Esophagus muscularis mucosa (tissue), 4 donors: ENCODE data around the gene TESK2. TPM values are rescaled to one million over a fixed set of nuclear protein-coding genes. Genes with fewer than 3 reads are reported as not detected.
"Not testable (repeated sequence)": the region's sequence is repeated elsewhere in the genome, so short reads cannot be mapped to it uniquely, and the experiment has no call there.

Experiments used
- DNase-seq: peaks from one replicate; pipeline ENCODE4 v3.0.0-alpha.2; 2017; ENCODE audit errors: extremely low spot score
- H3K27ac ChIP-seq, 4 donors: fragments of 200-600 bp; sonication (generic); replicated peaks in 1 of 4; 1 replicate in 3 of 4; 2 replicates in 1 of 4; pipeline ENCODE4 v1.5.1; 2016 to 2019; ENCODE audit warnings: mild to moderate bottlenecking in 1 of 4
- H3K27me3 ChIP-seq, 4 donors: fragments of 200-600 bp; sonication (generic); one replicate each; pipeline versions ENCODE4 v1.5.1 to v1.6.0; 2016 to 2019
- H3K36me3 ChIP-seq, 4 donors: fragments of 200-600 bp; sonication (generic); one replicate each; pipeline ENCODE4 v1.5.1; 2016 to 2019
- H3K4me1 ChIP-seq, 4 donors: fragments of 200-600 bp; sonication (generic); one replicate each; pipeline ENCODE4 v1.5.1; 2016 to 2019
- H3K4me3 ChIP-seq, 4 donors: fragments of 200-600 bp; sonication (generic); 1 replicate in 2 of 4; 2 replicates in 2 of 4; pipeline ENCODE4 v1.5.1; 2016 to 2019; ENCODE audit warnings: mild to moderate bottlenecking in 4 of 4, moderate library complexity in 1 of 4
- H3K9me3 ChIP-seq, 4 donors: fragments of 200-600 bp; sonication (generic); 1 replicate in 3 of 4; 2 replicates in 1 of 4; pipeline ENCODE4 v1.5.1; 2016 to 2019
- CTCF ChIP-seq, 3 experiments: fragments of 200-600 bp in 2 of 3; fragments of 450-650 bp in 1 of 3; sonication (generic) in 2 of 3; IDR thresholded peaks; one replicate each; pipeline ENCODE4 v1.5.1; 2017 to 2019; ENCODE audit warnings: antibody characterized with exemption in 3 of 3, mild to moderate bottlenecking in 2 of 3, moderate library complexity in 1 of 3
- EP300 ChIP-seq: sonication (generic); formaldehyde crosslinking; IDR thresholded peaks from one replicate; pipeline ENCODE4 v1.6.1; 2017; ENCODE audit warnings: antibody characterized with exemption
- POLR2A ChIP-seq: fragments of 450-650 bp; IDR thresholded peaks from one replicate; pipeline ENCODE4 v1.6.1; 2017; ENCODE audit warnings: antibody characterized with exemption, moderate library complexity, mild to moderate bottlenecking, low read depth
- POLR2AphosphoS5 ChIP-seq, 2 donors: sonication (generic); formaldehyde crosslinking; IDR thresholded peaks; one replicate each; pipeline ENCODE4 v1.6.1; 2017; ENCODE audit warnings: antibody characterized with exemption in 2 of 2
- WGBS: methylation state at CpG from one replicate; pipeline ENCODE4 v1.1.5; 2018; 5-methylcytosine and 5-hydroxymethylcytosine counted together
- intact Hi-C: fragments of 100-400 bp; cut with DNase I; formaldehyde crosslinking; loops from one replicate; pipeline ENCODE4 v1.15.1; 2023
- total RNA-seq, 4 donors: library from RNA; depleted of rRNA; stranded (reverse); fragments of >200 nt; gene quantifications; one replicate each; pipeline versions ENCODE4 v1.1.0 to v1.2.1, GENCODE V29; 2016

The TESK2 gene
- total RNA-seq, 4 donors from 2014 or later: 3.3 to 6.5 (median 4.8) TPM

DNA sequence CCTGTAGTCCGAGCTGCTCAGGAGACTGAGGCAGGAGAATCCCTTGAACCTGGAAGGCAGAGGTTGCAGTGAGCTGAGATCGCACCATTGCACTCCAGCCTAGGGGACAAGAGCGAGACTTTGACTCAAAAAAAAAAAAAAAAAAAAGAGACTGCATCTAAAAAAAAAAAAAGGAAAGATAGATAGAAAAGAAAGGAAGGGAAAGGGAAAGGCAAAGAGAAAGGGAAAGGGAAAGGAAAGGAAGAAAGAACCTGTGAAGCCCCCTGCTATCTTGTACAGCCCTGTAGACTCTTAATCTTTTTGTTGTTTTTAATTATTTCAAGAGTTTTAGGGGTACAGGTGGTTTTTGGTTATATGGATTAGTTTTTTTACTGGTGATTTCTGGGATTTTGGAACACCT, 104.7 kb downstream of the TESK2 start:
- Histone ChIP-seq H3K36me3 (no peaks in the 10 kb centered on the region), H3K4me1 (no peaks in the 10 kb centered on the region), H3K9me3 (no peaks in the 10 kb centered on the region), H3K4me3 (no peak overlapping the region), H3K27me3 (no peaks in the 10 kb centered on the region), H3K27ac (no peak overlapping the region)
- intact Hi-C loops: no loop called here
- DNase-seq: no peak
- TF ChIP-seq CTCF (IDR thresholded peaks at IDR 0.05) (no peak), POLR2AphosphoS5 (IDR thresholded peaks at IDR 0.05) (no peak), POLR2A (no peak), EP300 (no peak)
- WGBS: 100% methylated on average over 3 of the region's 3 CpGs

- Histone ChIP-seq H3K27me3 (no peaks in the 10 kb centered on the region), H3K9me3 (no peaks in the 10 kb centered on the region), H3K27ac (no peak overlapping the region), H3K4me1 (no peaks in the 10 kb centered on the region), H3K36me3 (no peaks in the 10 kb centered on the region), H3K4me3 (no peak overlapping the region)
- TF ChIP-seq POLR2A: no peak
- TF ChIP-seq EP300: no peak
- no peak for TF ChIP-seq POLR2AphosphoS5 (IDR thresholded peaks at IDR 0.05)
- TF ChIP-seq CTCF (IDR thresholded peaks at IDR 0.05): no peak
- 83% methylated on average over 3 of the region's 3 CpGs for WGBS
- intact Hi-C loops: no loop called here
- no peak for DNase-seq
Measured at GRCh38 chr1:45385302-45385701, 105.7 kb downstream of the TESK2 start.

GRCh38 chr1:45384213-45384612, 106.8 kb downstream of the TESK2 start:
- WGBS: 92% methylated on average over 4 of the region's 4 CpGs
- H3K4me1 ChIP-seq, H3K36me3 ChIP-seq, H3K27ac ChIP-seq, intact Hi-C loops, H3K27me3 ChIP-seq, H3K4me3 ChIP-seq, H3K9me3 ChIP-seq, DNase-seq: not testable (repeated sequence)

- Histone ChIP-seq H3K4me3 (no peak overlapping the region), H3K4me1 (no peaks in the 10 kb centered on the region), H3K27ac (no peak overlapping the region), H3K27me3 (no peaks in the 10 kb centered on the region), H3K36me3 (no peaks in the 10 kb centered on the region), H3K9me3 (no peaks in the 10 kb centered on the region)
- no peak for TF ChIP-seq POLR2AphosphoS5 (IDR thresholded peaks at IDR 0.05)
- DNase-seq: no peak
- WGBS: 52% methylated on average over 1 of the region's 1 CpG
- intact Hi-C loops: no loop called here
Measured at GRCh38 chr1:45383191-45383590, 107.8 kb downstream of the TESK2 start.

- intact Hi-C loops: no loop called here
- no peak for DNase-seq
- no peaks in the 10 kb centered on the region for H3K36me3 ChIP-seq
- H3K27ac ChIP-seq: no peak overlapping the region
- no peaks in the 10 kb centered on the region for H3K9me3 ChIP-seq
- peaks cover 0 to 5% (median 3%) of the 10 kb centered on the region in 4 donors for H3K4me1 ChIP-seq
- H3K4me3 ChIP-seq: no peak overlapping the region
- WGBS: 94% methylated on average over 2 of the region's 2 CpGs
- TF ChIP-seq EP300 (no peak), POLR2AphosphoS5 (IDR thresholded peaks at IDR 0.05) (no peak), POLR2A (no peak), CTCF (IDR thresholded peaks at IDR 0.05) (no peak)
- H3K27me3 ChIP-seq: no peaks in the 10 kb centered on the region
Measured at GRCh38 chr1:45381243-45381642, 109.7 kb downstream of the TESK2 start.

DNA sequence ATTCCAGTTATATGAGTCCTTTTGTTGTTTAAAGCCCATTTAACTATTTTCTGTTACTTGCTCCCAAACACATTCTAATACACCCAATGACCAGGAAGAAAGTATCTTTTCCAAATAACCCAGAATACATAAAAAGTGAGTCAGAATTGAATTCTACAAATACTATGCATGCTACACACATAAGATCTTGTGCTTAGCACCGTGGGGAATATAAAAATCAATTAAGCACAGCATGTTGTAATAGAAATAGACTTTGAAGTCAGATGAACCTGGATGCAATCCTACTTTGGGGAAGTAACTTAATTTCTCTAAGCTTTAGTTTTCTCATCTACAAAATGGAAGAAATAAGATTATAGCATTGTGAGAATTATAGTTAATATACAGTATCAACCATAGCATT, 110.2 kb downstream of the TESK2 start:
- no peak for DNase-seq
- WGBS: 91% methylated on average over 1 of the region's 1 CpG
- Histone ChIP-seq H3K9me3 (no peaks in the 10 kb centered on the region), H3K4me3 (no peak overlapping the region), H3K27me3 (no peaks in the 10 kb centered on the region), H3K36me3 (no peaks in the 10 kb centered on the region), H3K4me1 (peaks cover 0 to 10% (median 8%) of the 10 kb centered on the region in 4 donors), H3K27ac (no peak overlapping the region)
- intact Hi-C loops: no loop called here
- TF ChIP-seq POLR2AphosphoS5 (IDR thresholded peaks at IDR 0.05) (no peak), POLR2A (no peak), EP300 (no peak), CTCF (IDR thresholded peaks at IDR 0.05) (no peak)
